Measurements from ENCODE around the gene C1orf116. TPM values are rescaled to one million over a fixed set of nuclear protein-coding genes. Genes with fewer than 3 reads are reported as not detected.

Gene C1orf116
- polyA plus RNA-seq, 4 donors, result 9.8 to 32.1 (median 24.3) TPM

- peaks cover 17 to 61% (median 30%) of the 10 kb centered on the region in 3 donors for H3K36me3 ChIP-seq (ENCODE audit: control insufficient read depth in 3 of 3, insufficient read depth in 2 of 3, low read depth in 1 of 3, low read length in 3 of 3)
- 9 to 36% (median 27%) methylated on average over 3 of the region's 3 CpGs for WGBS, 3 donors
- FAIRE-seq (no peak), DNase-seq (peak in 1 of 2 donors; percentile 53)
- no peaks in the 10 kb centered on the region for H3K9me3 ChIP-seq (ENCODE audit: control insufficient read depth in 2 of 2, insufficient read depth in 1 of 2, low read depth in 1 of 2, low read length in 1 of 2)
- H3K27me3 ChIP-seq (ENCODE audit: control insufficient read depth in 3 of 3, insufficient read depth in 3 of 3, low read length in 3 of 3), result no peaks in the 10 kb centered on the region
- H3K4me3 ChIP-seq (ENCODE audit: low read depth in 1 of 3, low read length in 3 of 3), result no peak overlapping the region
- H3K4me1 ChIP-seq (ENCODE audit: control insufficient read depth in 3 of 3, insufficient read depth in 2 of 3, low read depth in 1 of 3, low read length in 2 of 3), result peaks cover 0 to 48% (median 3%) of the 10 kb centered on the region in 3 donors
- H3K27ac ChIP-seq (ENCODE audit: low read depth in 1 of 3, low read length in 2 of 3), result peak overlapping the region; percentile 83 to 85 (median 83)
Observed at GRCh38 chr1:207067185-207067584, 34.6 kb upstream of the C1orf116 start.

GRCh38 chr1:207064561-207064960, 32.0 kb upstream of the C1orf116 start:
- DNase-seq (peak in 1 of 2 donors; percentile 61), FAIRE-seq (no peak)
- Histone ChIP-seq H3K27ac (ENCODE audit: low read depth in 1 of 3, low read length in 2 of 3) (peak overlapping the region in 1 of 3 donors; percentile 65), H3K9me3 (ENCODE audit: control insufficient read depth in 2 of 2, insufficient read depth in 1 of 2, low read depth in 1 of 2, low read length in 1 of 2) (no peaks in the 10 kb centered on the region), H3K36me3 (ENCODE audit: control insufficient read depth in 3 of 3, insufficient read depth in 2 of 3, low read depth in 1 of 3, low read length in 3 of 3) (peaks cover 17 to 65% (median 30%) of the 10 kb centered on the region in 3 donors), H3K4me1 (ENCODE audit: control insufficient read depth in 3 of 3, insufficient read depth in 2 of 3, low read depth in 1 of 3, low read length in 2 of 3) (peaks cover 0 to 51% (median 3%) of the 10 kb centered on the region in 3 donors), H3K4me3 (ENCODE audit: low read depth in 1 of 3, low read length in 3 of 3) (no peak overlapping the region), H3K27me3 (ENCODE audit: control insufficient read depth in 3 of 3, insufficient read depth in 3 of 3, low read length in 3 of 3) (no peaks in the 10 kb centered on the region)
- 70 to 78% (median 72%) methylated on average over 8 of the region's 8 CpGs for WGBS, 3 donors

- FAIRE-seq, result no peak
- peaks cover 14 to 59% (median 25%) of the 10 kb centered on the region in 3 donors for H3K36me3 ChIP-seq (ENCODE audit: control insufficient read depth in 3 of 3, insufficient read depth in 2 of 3, low read depth in 1 of 3, low read length in 3 of 3)
Observed at GRCh38 chr1:207063014-207063413, 30.5 kb upstream of the C1orf116 start.

GRCh38 chr1:207062058-207062457, 29.5 kb upstream of the C1orf116 start:
- WGBS, 3 donors, result 88 to 95% (median 88%) methylated on average over 1 of the region's 1 CpG
- FAIRE-seq, result no peak
- no peaks in the 10 kb centered on the region for H3K27me3 ChIP-seq (ENCODE audit: control insufficient read depth in 3 of 3, insufficient read depth in 3 of 3, low read length in 3 of 3)

More at GRCh38 chr1:207063014-207063413, 30.5 kb upstream of the C1orf116 start:
- Histone ChIP-seq H3K27me3 (ENCODE audit: control insufficient read depth in 3 of 3, insufficient read depth in 3 of 3, low read length in 3 of 3) (no peaks in the 10 kb centered on the region), H3K4me3 (ENCODE audit: low read depth in 1 of 3, low read length in 3 of 3) (no peak overlapping the region), H3K9me3 (ENCODE audit: control insufficient read depth in 2 of 2, insufficient read depth in 1 of 2, low read depth in 1 of 2, low read length in 1 of 2) (no peaks in the 10 kb centered on the region), H3K27ac (ENCODE audit: low read depth in 1 of 3, low read length in 2 of 3) (no peak overlapping the region), H3K4me1 (ENCODE audit: control insufficient read depth in 3 of 3, insufficient read depth in 2 of 3, low read depth in 1 of 3, low read length in 2 of 3) (peaks cover 0 to 50% (median 3%) of the 10 kb centered on the region in 3 donors)
- DNase-seq, result no peak
- WGBS, 3 donors, result 86 to 93% (median 92%) methylated on average over 5 of the region's 5 CpGs

GRCh38 chr1:207060596-207060995, 28.0 kb upstream of the C1orf116 start:
- no peaks in the 10 kb centered on the region for H3K27me3 ChIP-seq (ENCODE audit: control insufficient read depth in 3 of 3, insufficient read depth in 3 of 3, low read length in 3 of 3)
- WGBS, 3 donors, result 69 to 82% (median 77%) methylated on average over 3 of the region's 3 CpGs
- H3K4me3 ChIP-seq (ENCODE audit: low read depth in 1 of 3, low read length in 3 of 3), result no peak overlapping the region
- no peak for DNase-seq
- H3K27ac ChIP-seq (ENCODE audit: low read depth in 1 of 3, low read length in 2 of 3), result no peak overlapping the region
- FAIRE-seq, result no peak
- peaks cover 0 to 40% (median under 1%) of the 10 kb centered on the region in 3 donors for H3K4me1 ChIP-seq (ENCODE audit: control insufficient read depth in 3 of 3, insufficient read depth in 2 of 3, low read depth in 1 of 3, low read length in 2 of 3)
- H3K36me3 ChIP-seq (ENCODE audit: control insufficient read depth in 3 of 3, insufficient read depth in 2 of 3, low read depth in 1 of 3, low read length in 3 of 3), result peaks cover 14 to 53% (median 24%) of the 10 kb centered on the region in 3 donors
- no peaks in the 10 kb centered on the region for H3K9me3 ChIP-seq (ENCODE audit: control insufficient read depth in 2 of 2, insufficient read depth in 1 of 2, low read depth in 1 of 2, low read length in 1 of 2)

More at GRCh38 chr1:207062058-207062457, 29.5 kb upstream of the C1orf116 start:
- Histone ChIP-seq H3K4me1 (ENCODE audit: control insufficient read depth in 3 of 3, insufficient read depth in 2 of 3, low read depth in 1 of 3, low read length in 2 of 3) (peaks cover 0 to 46% (median 3%) of the 10 kb centered on the region in 3 donors), H3K27ac (ENCODE audit: low read depth in 1 of 3, low read length in 2 of 3) (no peak overlapping the region), H3K4me3 (ENCODE audit: low read depth in 1 of 3, low read length in 3 of 3) (no peak overlapping the region), H3K9me3 (ENCODE audit: control insufficient read depth in 2 of 2, insufficient read depth in 1 of 2, low read depth in 1 of 2, low read length in 1 of 2) (no peaks in the 10 kb centered on the region), H3K36me3 (ENCODE audit: control insufficient read depth in 3 of 3, insufficient read depth in 2 of 3, low read depth in 1 of 3, low read length in 3 of 3) (peaks cover 14 to 59% (median 25%) of the 10 kb centered on the region in 3 donors)
- DNase-seq, result no peak

GRCh38 chr1:207059881-207060280, 27.3 kb upstream of the C1orf116 start:
- H3K27ac ChIP-seq (ENCODE audit: low read depth in 1 of 3, low read length in 2 of 3), result no peak overlapping the region
- no peaks in the 10 kb centered on the region for H3K9me3 ChIP-seq (ENCODE audit: control insufficient read depth in 2 of 2, insufficient read depth in 1 of 2, low read depth in 1 of 2, low read length in 1 of 2)
- no peaks in the 10 kb centered on the region for H3K27me3 ChIP-seq (ENCODE audit: control insufficient read depth in 3 of 3, insufficient read depth in 3 of 3, low read length in 3 of 3)
- FAIRE-seq (no peak), DNase-seq (no peak)
- peaks cover 14 to 49% (median 23%) of the 10 kb centered on the region in 3 donors for H3K36me3 ChIP-seq (ENCODE audit: control insufficient read depth in 3 of 3, insufficient read depth in 2 of 3, low read depth in 1 of 3, low read length in 3 of 3)
- no peak overlapping the region for H3K4me3 ChIP-seq (ENCODE audit: low read depth in 1 of 3, low read length in 3 of 3)
- 73 to 89% (median 79%) methylated on average over 4 of the region's 4 CpGs for WGBS, 3 donors
- H3K4me1 ChIP-seq (ENCODE audit: control insufficient read depth in 3 of 3, insufficient read depth in 2 of 3, low read depth in 1 of 3, low read length in 2 of 3), result peaks cover 0 to 41% (median 3%) of the 10 kb centered on the region in 3 donors

- FAIRE-seq (no peak), DNase-seq (no peak)
- Histone ChIP-seq H3K27me3 (ENCODE audit: control insufficient read depth in 3 of 3, insufficient read depth in 3 of 3, low read length in 3 of 3) (no peaks in the 10 kb centered on the region), H3K36me3 (ENCODE audit: control insufficient read depth in 3 of 3, insufficient read depth in 2 of 3, low read depth in 1 of 3, low read length in 3 of 3) (peaks cover 8 to 43% (median 23%) of the 10 kb centered on the region in 3 donors), H3K4me3 (ENCODE audit: low read depth in 1 of 3, low read length in 3 of 3) (no peak overlapping the region), H3K9me3 (ENCODE audit: control insufficient read depth in 2 of 2, insufficient read depth in 1 of 2, low read depth in 1 of 2, low read length in 1 of 2) (no peaks in the 10 kb centered on the region), H3K27ac (ENCODE audit: low read depth in 1 of 3, low read length in 2 of 3) (no peak overlapping the region), H3K4me1 (ENCODE audit: control insufficient read depth in 3 of 3, insufficient read depth in 2 of 3, low read depth in 1 of 3, low read length in 2 of 3) (peaks cover 0 to 41% (median 3%) of the 10 kb centered on the region in 3 donors)
- 81 to 90% (median 88%) methylated on average over 6 of the region's 6 CpGs for WGBS, 3 donors
Observed at GRCh38 chr1:207058878-207059867, 26.6 kb upstream of the C1orf116 start.

GRCh38 chr1:207058252-207058651, 25.7 kb upstream of the C1orf116 start:
- Histone ChIP-seq H3K4me3 (ENCODE audit: low read depth in 1 of 3, low read length in 3 of 3) (no peak overlapping the region), H3K4me1 (ENCODE audit: control insufficient read depth in 3 of 3, insufficient read depth in 2 of 3, low read depth in 1 of 3, low read length in 2 of 3) (peaks cover 0 to 37% (median 3%) of the 10 kb centered on the region in 3 donors), H3K9me3 (ENCODE audit: control insufficient read depth in 2 of 2, insufficient read depth in 1 of 2, low read depth in 1 of 2, low read length in 1 of 2) (no peaks in the 10 kb centered on the region), H3K27me3 (ENCODE audit: control insufficient read depth in 3 of 3, insufficient read depth in 3 of 3, low read length in 3 of 3) (no peaks in the 10 kb centered on the region), H3K27ac (ENCODE audit: low read depth in 1 of 3, low read length in 2 of 3) (no peak overlapping the region), H3K36me3 (ENCODE audit: control insufficient read depth in 3 of 3, insufficient read depth in 2 of 3, low read depth in 1 of 3, low read length in 3 of 3) (peaks cover 0 to 37% (median 17%) of the 10 kb centered on the region in 3 donors)
- 84 to 92% (median 87%) methylated on average over 4 of the region's 4 CpGs for WGBS, 3 donors
- DNase-seq, result no peak
- no peak for FAIRE-seq
